HG02798 (cell line): ENCODE data around the gene CARD19.

Experiments
- ATAC-seq: cut with Tn5 transposase; IDR thresholded peaks from one replicate; pipeline ENCODE4 v1.9.1; 2021; ENCODE audit warnings: mild to moderate bottlenecking; ENCODE audit not compliant: unreplicated experiment, poor library complexity

CARD19 gene

GRCh38 chr9:93117924-93118862 lies 22.2 kb downstream of the CARD19 start:
- no peak for ATAC-seq

DNA sequence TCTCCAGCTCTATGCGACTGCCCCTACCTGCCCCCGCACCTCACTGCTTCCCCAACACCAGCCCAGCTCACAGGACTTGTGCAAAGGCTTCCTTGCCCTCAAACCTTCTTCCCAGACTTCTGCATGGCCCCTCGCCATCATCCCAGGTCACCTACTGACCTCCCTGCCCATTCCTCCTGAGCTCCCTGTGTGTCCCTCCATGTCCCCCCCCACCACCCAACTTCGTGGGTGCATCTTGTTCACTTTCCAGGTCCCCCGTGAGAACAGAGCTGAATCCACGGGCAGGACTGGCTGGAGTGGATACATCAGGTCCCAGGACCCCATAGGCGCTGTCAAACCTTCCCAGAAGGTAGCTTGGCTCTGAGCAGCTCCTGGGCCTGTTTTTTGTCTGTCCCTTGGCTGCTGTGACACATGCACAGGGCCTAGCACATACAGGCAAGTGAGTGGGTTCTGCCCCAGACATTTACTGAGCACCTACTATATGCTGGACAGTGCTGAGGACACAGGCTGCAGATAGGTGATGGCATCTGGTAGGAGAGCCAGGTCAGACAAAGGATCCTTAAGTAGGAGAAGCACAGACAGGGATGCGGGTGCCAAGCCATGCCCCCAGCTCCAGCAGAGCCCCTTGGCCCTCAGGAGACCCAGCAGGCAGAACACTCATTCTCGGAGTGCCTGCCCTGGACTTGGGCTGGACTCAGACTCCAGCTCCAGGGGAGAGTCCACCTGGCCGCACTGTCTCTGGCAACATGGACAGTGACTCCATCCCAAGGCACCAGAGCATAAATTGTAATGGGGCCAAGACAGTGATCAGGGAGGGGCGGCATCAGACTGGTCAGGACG lies 23.1 kb downstream of the CARD19 start:
- no peak for ATAC-seq

DNA sequence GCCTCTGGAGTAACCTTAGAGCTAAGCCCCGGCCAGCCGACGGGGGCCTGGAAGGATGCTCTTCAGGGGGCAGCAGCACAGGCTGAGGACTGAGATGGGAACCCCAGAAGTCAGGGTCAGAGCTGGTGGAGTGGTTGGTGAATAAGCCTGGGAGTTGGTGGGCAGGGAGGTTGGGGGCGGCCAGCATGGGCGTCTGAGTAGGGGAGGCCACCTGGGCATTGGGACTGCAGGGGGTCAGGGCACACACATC lies 23.6 kb downstream of the CARD19 start:
- no peak for ATAC-seq

- ATAC-seq: peak; percentile 91
Observed at GRCh38 chr9:93119953-93120845, 24.2 kb downstream of the CARD19 start.

GRCh38 chr9:93120846-93121315 lies 24.9 kb downstream of the CARD19 start:
- ATAC-seq: no peak

GRCh38 chr9:93121316-93122241 lies 25.6 kb downstream of the CARD19 start:
- ATAC-seq: no peak

GRCh38 chr9:93122721-93123221 lies 26.8 kb downstream of the CARD19 start:
- no peak for ATAC-seq

DNA sequence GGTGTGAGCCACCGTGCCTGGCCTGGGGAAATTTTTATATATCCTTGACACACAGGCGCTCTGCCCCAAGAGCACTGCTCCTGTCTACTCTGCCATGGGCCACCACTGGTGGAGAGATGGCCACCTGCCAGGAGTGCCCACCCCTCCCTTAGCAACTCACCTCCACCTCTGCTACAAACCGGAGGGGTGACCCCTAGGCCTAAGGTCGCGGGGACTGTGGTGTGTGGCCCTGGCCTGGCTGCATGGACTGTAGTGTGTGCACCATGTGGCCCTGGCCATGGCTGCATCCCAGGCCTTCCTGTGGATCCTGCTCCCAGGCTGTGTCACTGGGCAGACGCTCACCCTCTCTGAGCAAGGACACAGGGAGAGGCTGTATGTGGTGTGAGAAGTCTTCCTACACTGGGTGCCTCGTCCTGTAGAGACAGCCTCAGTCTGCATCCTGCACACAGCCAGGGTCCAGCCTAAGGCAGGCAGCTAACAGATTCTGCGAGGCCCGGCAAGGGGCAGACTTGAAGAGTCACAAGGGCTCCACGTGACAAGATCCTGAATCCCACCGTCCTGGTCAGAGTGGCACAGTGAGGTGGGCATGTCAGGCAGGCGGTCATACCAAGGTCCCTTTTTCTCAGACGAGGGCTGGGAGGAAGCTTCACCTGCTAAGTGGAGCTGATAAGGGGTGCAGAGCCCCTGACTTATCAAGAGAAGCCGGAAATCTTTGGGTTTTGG lies 27.7 kb downstream of the CARD19 start:
- ATAC-seq: no peak

DNA sequence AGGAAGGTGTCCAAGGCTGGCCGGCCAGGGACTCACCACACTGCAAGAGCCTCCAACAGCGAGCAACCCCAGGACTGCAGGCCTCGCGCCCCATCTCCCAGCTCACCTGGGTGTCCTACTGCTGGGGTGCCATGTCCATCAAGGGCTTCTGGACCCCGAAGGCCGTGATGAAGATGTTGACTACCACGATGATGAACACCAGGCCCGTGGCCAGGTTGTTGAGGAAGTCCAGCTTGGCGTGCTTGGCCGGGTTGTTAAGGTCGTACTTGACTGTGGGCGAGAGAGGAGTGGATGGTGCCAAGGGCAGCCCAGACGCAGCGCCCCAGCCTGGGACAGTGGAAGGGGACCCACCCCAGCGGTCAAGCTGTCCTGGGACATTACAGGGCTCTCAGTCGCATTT lies 28.8 kb downstream of the CARD19 start:
- no peak for ATAC-seq

DNA sequence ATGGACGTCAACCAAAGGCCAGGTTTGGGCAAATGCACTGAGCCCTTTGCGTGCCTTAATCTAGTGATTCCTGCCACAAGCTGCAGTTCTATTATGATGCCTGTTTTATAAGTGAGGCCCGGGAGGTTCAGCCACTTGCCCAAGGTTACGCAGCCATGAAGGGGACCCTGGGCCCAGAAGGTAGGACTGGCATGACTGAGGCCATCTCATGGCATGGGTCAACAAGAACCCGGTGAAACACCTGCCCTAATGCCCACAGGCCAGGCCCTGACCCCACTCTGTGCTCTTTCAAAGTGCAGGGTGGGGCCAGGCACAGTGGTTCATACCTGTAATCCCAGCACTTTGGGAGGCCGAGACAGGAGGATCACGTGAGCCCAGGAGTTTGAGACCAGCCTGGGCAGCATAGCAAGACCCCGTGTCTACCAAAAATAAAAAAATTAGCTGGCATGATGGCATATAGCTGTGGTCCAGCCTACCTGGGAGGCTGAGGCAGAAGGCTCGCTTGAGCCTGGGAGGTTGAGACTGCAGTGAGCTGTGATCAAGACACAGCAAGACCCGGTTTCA lies 29.4 kb downstream of the CARD19 start:
- no peak for ATAC-seq

DNA sequence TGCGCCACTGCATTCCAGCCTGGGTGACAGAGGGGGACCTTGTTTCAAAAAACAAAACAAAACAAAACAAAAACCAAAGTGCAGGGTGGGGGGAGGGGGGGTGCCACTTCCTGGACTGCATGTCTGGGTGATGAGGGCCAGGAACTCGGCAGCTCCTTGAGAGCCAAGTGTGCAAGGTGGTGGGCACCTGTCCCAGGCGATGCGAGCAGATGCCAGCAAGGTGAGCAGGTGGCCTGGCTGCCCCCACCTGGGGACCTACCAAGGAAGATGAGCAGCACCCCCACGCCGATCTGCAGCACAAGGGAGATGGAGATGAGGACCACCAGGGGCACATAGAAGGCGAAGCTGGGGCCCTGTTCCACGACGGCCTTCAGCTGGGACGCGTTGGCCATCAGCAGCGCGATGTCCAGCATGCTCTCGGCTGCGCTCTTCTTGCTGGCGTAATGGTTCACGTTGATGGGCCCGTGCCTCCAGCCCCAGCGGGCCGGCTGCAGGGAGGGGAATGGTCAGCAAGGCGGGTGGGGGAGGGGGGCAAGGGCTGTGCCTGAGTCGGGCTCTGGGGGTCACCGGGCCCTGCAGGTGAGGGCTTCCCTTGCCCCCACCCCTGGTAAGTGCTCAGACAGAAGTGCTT lies 30.2 kb downstream of the CARD19 start:
- no peak for ATAC-seq

- ATAC-seq: no peak
Observed at GRCh38 chr9:93126825-93127368, 30.9 kb downstream of the CARD19 start.

DNA sequence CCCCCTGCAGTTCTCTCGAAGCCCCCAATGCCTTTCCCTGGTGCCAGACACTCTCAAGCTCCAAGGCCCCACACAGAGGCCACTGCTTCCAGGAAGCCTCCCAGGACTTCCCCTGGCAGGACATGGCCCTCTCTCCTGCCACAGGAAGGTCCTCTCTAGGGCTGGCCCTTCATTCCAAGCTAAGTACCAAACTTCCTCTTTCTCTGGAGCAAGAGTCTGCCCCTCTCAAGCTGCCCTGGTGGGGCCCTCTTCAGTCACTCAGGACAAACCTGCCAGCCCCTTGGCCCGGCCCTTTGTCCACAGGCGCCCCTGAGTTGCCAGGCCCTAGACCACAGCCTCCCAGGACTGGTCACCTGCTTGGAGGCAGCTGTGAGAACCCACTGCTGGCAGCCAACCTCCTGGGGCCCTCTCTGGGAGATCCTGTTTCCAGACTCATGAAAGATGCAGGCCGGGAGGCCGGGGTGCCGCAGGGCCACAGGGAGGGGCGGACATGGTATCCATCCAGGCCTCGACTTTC lies 31.4 kb downstream of the CARD19 start:
- ATAC-seq: no peak

GRCh38 chr9:93128011-93128714 lies 32.1 kb downstream of the CARD19 start:
- ATAC-seq: no peak

DNA sequence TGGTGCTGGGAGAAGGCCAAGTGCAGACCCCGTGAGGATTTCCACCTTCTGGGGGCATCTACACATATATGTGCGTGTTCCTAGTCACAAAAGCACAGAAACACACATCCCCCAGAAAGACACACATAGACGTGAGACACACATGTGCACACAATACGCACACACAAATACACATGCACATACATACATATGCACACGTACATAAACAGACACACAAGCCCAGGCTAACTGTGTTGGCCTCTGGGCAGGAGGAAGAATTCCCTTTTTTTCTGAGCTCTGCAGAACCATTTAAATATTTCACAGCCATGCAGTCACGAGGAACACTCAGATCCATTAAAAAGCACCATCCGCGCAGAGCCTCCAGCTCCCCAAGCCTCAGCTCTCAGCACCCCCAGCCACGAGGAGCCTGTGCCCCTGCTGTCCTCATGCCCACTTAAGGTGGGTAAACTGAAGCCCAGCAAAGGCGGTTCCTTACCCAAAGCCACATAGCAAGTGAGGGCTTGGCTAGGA lies 32.8 kb downstream of the CARD19 start:
- ATAC-seq: no peak

GRCh38 chr9:93129286-93129685 lies 33.3 kb downstream of the CARD19 start:
- ATAC-seq: no peak
